K562 (cell line): ENCODE data around the gene GPR108. TPM values are rescaled to one million over a fixed set of nuclear protein-coding genes. Genes with fewer than 3 reads are reported as not detected.

Source experiments
- ATAC-seq: fragments of 200-7000 bp; cut with Tn5 transposase; 3 replicates; pipeline ENCODE4 v1.9.1; 2020; ENCODE audit warnings: moderate library complexity
- BruUV-seq: library from RNA; stranded (reverse); fragments of 400-500 nt; replicated peaks from 2 replicates; lab custom pipeline; 2021; lab: Mats Ljungman, UMichigan
- CTCF ChIA-PET: fragments of 300-600 bp; formaldehyde crosslinking; extraction: SDS; loops from one replicate; lab custom pipeline; 2021; ENCODE audit warnings: low intra/inter-chr PET ratio; lab: Yijun Ruan, JAX
- POLR2A ChIA-PET: fragments of 300-600, 350-650 bp; sonication (Branson Sonifier 250); formaldehyde crosslinking; extraction: SDS; loops from one replicate; lab custom pipeline; 2021; ENCODE audit warnings: antibody characterized with exemption, inconsistent platforms; lab: Yijun Ruan, JAX
- DNase-seq, 4 experiments: peaks; one replicate each; pipeline versions ENCODE4 v3.0.0 to v3.0.0-alpha.2; 2011 to 2018; ENCODE audit warnings: low spot score in 3 of 4, mixed read lengths in 3 of 4; ENCODE audit errors: extremely low read depth in 1 of 4
- FAIRE-seq: peaks from 2 replicates; lab custom pipeline; 2011; peaks lifted over from hg19 to GRCh38; lab: Jason Lieb, UNC
- H2AFZ ChIP-seq: 2 replicates; pipeline ENCODE4 v1.6.0; 2011; ENCODE audit warnings: low read depth, low read length, control low read depth, inconsistent platforms
- H3K27ac ChIP-seq: fragments of 200-600 bp; 3 replicates; pipeline ENCODE4 v1.8.0; 2011; ENCODE audit warnings: low read depth, mild to moderate bottlenecking, control low read depth, inconsistent platforms, low read length, moderate library complexity, mixed read lengths; ENCODE audit errors: extremely low read depth
- H3K27me3 ChIP-seq, 2 experiments: fragments of 300-600 bp in 1 of 2; 2 replicates in 1 of 2; 3 replicates in 1 of 2; pipeline versions ENCODE4 v1.6.0 to v1.8.0; 2011; ENCODE audit warnings: inconsistent platforms in 2 of 2, low read length in 2 of 2, mild to moderate bottlenecking in 1 of 2, mixed read lengths in 1 of 2, moderate library complexity in 1 of 2; ENCODE audit not compliant: control insufficient read depth in 2 of 2, insufficient read depth in 2 of 2
- H3K36me3 ChIP-seq: fragments of 300-600 bp; 3 replicates; pipeline ENCODE4 v1.8.0; 2011; ENCODE audit warnings: mild to moderate bottlenecking, low read length, inconsistent platforms; ENCODE audit not compliant: control insufficient read depth, insufficient read depth
- H3K4me1 ChIP-seq, 2 experiments: fragments of 200-600 bp in 1 of 2; replicated peaks in 1 of 2; 2 replicates in 1 of 2; 3 replicates in 1 of 2; pipeline versions ENCODE4 v1.5.1 to v1.8.0; 2011; ENCODE audit warnings: inconsistent platforms in 2 of 2, low read length in 2 of 2, mild to moderate bottlenecking in 1 of 2, mixed read lengths in 1 of 2, moderate library complexity in 1 of 2; ENCODE audit not compliant: control insufficient read depth in 2 of 2, insufficient read depth in 2 of 2
- H3K4me2 ChIP-seq: 2 replicates; pipeline ENCODE4 v1.6.1; 2011; ENCODE audit warnings: low read length, control low read depth, inconsistent platforms, mixed read lengths; ENCODE audit not compliant: insufficient read depth
- H3K4me3 ChIP-seq: fragments of 200-600 bp; sonication (generic), shearing (Covaris generic); 2 replicates; pipeline ENCODE4 v1.5.1; 2016; ENCODE audit warnings: control low read depth, inconsistent platforms
- H3K79me2 ChIP-seq: fragments of 200-600 bp; 3 replicates; pipeline ENCODE4 v1.8.0; 2011; ENCODE audit warnings: low read length, inconsistent platforms; ENCODE audit not compliant: control insufficient read depth, insufficient read depth
- H3K9ac ChIP-seq, 2 experiments: 2 replicates each; pipeline versions ENCODE4 v1.6.0 to v1.6.1; 2011; ENCODE audit warnings: low read depth in 2 of 2, low read length in 2 of 2, control low read depth in 1 of 2, inconsistent platforms in 1 of 2, mild to moderate bottlenecking in 1 of 2, mixed read lengths in 1 of 2; ENCODE audit not compliant: insufficient read depth in 1 of 2
- H3K9me1 ChIP-seq: one replicate; pipeline ENCODE4 v1.6.0; 2011; ENCODE audit warnings: inconsistent platforms, mild to moderate bottlenecking, low read length, moderate library complexity; ENCODE audit not compliant: control insufficient read depth, insufficient read depth
- H3K9me3 ChIP-seq: replicated peaks from 2 replicates; pipeline ENCODE4 v1.5.1; 2011; ENCODE audit warnings: low read depth, low read length, inconsistent platforms; ENCODE audit not compliant: control insufficient read depth, insufficient read depth
- H4K20me1 ChIP-seq: replicated peaks from 2 replicates; pipeline ENCODE4 v1.6.1; 2011; ENCODE audit warnings: low read length, inconsistent platforms, mixed read lengths; ENCODE audit not compliant: control insufficient read depth, insufficient read depth
- PRMT5 ChIP-seq: sonication (generic); formaldehyde crosslinking; IDR thresholded peaks from 2 replicates; pipeline ENCODE4 v1.5.0; 2020; ENCODE audit warnings: missing genetic modification reagents
- YY1 ChIP-seq, 3 experiments: IDR thresholded peaks; 2 replicates each; pipeline ENCODE4 v1.6.1; 2011; ENCODE audit warnings: low read length in 2 of 3, mild to moderate bottlenecking in 2 of 3, moderate library complexity in 2 of 3, borderline replicate concordance in 1 of 3, control low read depth in 1 of 3, low read depth in 1 of 3; ENCODE audit not compliant: insufficient read depth in 3 of 3, insufficient replicate concordance in 2 of 3, control insufficient read depth in 1 of 3, insufficient read length in 1 of 3; ENCODE audit errors: extremely low read depth in 1 of 3
- WGBS: fragments of 100-300 bp; shearing (Covaris generic); methylation state at CpG from one replicate; pipeline ENCODE4 v1.1.6; 2016; ENCODE audit warnings: low coverage, mixed read lengths; ENCODE audit not compliant: insufficient coverage; ENCODE audit errors: missing lambda C conversion rate; 5-methylcytosine and 5-hydroxymethylcytosine counted together
- in situ Hi-C: fragments of 300-500 bp; cut with MboI; formaldehyde crosslinking; loops from 4 replicates; pipeline ENCODE4 v1.15.0; 2018; ENCODE audit warnings: inconsistent platforms, mixed read lengths
- intact Hi-C: fragments of 100-400 bp; cut with micrococcal nuclease; formaldehyde crosslinking; loops from 2 replicates; pipeline ENCODE4 v1.14.2; 2022
- polyA plus RNA-seq, 8 experiments: library from polyadenylated mRNA; depleted of rRNA in 4 of 8; stranded (reverse) in 5 of 8; unstranded in 3 of 8; fragments of >200 nt; fragmentation: Nextera tagmentation in 2 of 8; fragmentation: Illumina TruSeq in 1 of 8; extraction: Ambion mirVana in 2 of 8; extraction: Trizol in 1 of 8; gene quantifications; 2 replicates each; pipeline versions ENCODE4 v1.2.1 to v1.2.3, GENCODE V29; 2011 to 2014; ENCODE audit warnings: inconsistent platforms in 1 of 8, missing spikeins in 1 of 8
- total RNA-seq, 7 experiments: library from RNA; depleted of rRNA in 6 of 7; stranded (reverse); fragments of >200 nt in 6 of 7; fragmentation: Illumina TruSeq in 2 of 7; extraction: Trizol in 2 of 7; gene quantifications; 2 replicates each; pipeline versions ENCODE4 v1.2.1 to v1.2.3, GENCODE V29; 2011 to 2021; ENCODE audit warnings: low replicate concordance in 1 of 7

GPR108 gene
- total and polyA plus RNA-seq, 9 of the 15 experiments (the other 6 are each of a cell fraction or from before 2014, with no cell fraction given) = 2.4 to 33.2 (median 24.4) TPM

DNA sequence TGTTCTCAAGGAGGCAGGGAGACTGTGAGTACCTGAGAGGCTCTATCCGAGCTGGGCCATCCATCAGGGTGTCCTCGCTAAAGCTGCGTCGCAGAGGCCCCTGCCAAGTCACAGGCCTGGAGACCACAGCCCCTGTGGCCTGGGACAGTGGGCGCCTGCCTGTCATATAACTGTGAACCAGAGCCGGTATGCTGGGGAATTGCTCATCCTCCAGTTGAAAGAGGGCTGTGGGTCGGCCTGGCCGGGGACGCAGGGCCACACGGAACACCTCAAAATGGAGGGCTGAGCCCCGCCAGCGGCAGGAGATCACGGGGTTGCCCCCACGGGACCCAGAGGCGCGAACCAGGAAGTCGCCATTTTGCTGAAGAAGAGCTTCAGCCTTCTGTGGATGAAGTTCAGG lies 23.2 kb upstream of the GPR108 start:
- H3K79me2 ChIP-seq = peaks cover 1% of the 10 kb centered on the region; the same call in 2 of the 3 replicates
- H3K9me1 ChIP-seq = no peaks in the 10 kb centered on the region
- no peak overlapping the region for H3K4me2 ChIP-seq
- H3K4me3 ChIP-seq = no peak overlapping the region
- BruUV-seq = no TSS peak
- TF ChIP-seq YY1 (IDR thresholded peaks at IDR 0.05; ENCODE audit: borderline replicate concordance in 1 of 3, control insufficient read depth in 1 of 3, extremely low read depth in 1 of 3, insufficient read depth in 3 of 3, insufficient read length in 1 of 3, insufficient replicate concordance in 2 of 3, low read depth in 1 of 3, low read length in 2 of 3) = peak in 1 of 3 experiments; percentile 12
- TF ChIP-seq PRMT5 = no peak
- TF ChIP-seq, all 486 proteins: peak for 1
- Histone ChIP-seq H3K36me3 (peaks cover 13% of the 10 kb centered on the region; the same call in 2 of the 3 replicates), H4K20me1 (no peaks in the 10 kb centered on the region), H3K9me3 (no peaks in the 10 kb centered on the region; the same call in 1 of the 2 replicates), H3K27me3 (no peaks in the 10 kb centered on the region), H3K4me1 (peaks cover 0 to 4% of the 10 kb centered on the region in 2 experiments; a peak in 3 of 5 replicates), H3K9ac (no peak overlapping the region), H2AFZ (no peak overlapping the region), H3K27ac (no peak overlapping the region)
- in situ Hi-C loops (no loop called here), intact Hi-C loops (loop anchor here (10.0 kb wide), 1 partner anchor 104 kb away; no protein-coding TSS in a partner anchor)
- ChIA-PET POLR2A (interaction anchor here (1.0 to 1.1 kb wide), 2 partner anchors 12 to 39 kb away, joined by 3 to 4 read pairs; no protein-coding TSS in a partner anchor), CTCF (no interaction called here)
- ATAC-seq (no peak), DNase-seq (no peak), FAIRE-seq (no peak)
- WGBS = 96% methylated on average over 13 of the region's 17 CpGs
